WTC11 (cell line): ENCODE results near the gene EDC3. TPM values are rescaled to one million over a fixed set of nuclear protein-coding genes. Genes with fewer than 3 reads are reported as not detected.

Source experiments
- ATAC-seq: fragments of 200-7000 bp; cut with Tn5 transposase; 2 replicates; pipeline ENCODE4 v1.10.0; 2021; ENCODE audit warnings: mild to moderate bottlenecking, moderate library complexity
- CTCF ChIA-PET: fragments of 300-600 bp; sonication (Branson Sonifier 250); formaldehyde crosslinking; loops from one replicate; lab custom pipeline; 2021; ENCODE audit warnings: antibody characterized with exemption; lab: Charles Lee
- POLR2A ChIA-PET: fragments of 350-600 bp; sonication (Branson Sonifier 250); formaldehyde crosslinking; loops from one replicate; lab custom pipeline; 2021; ENCODE audit warnings: antibody characterized with exemption; lab: Charles Lee
- DNase-seq: peaks from one replicate; pipeline ENCODE4 v3.0.0; 2021; ENCODE audit warnings: low spot score
- H3K27ac Mint-ChIP-seq: 2 replicates; pipeline ENCODE4 v1.8.0; 2021; ENCODE audit warnings: mixed read lengths
- H3K27me3 Mint-ChIP-seq: 2 replicates; pipeline ENCODE4 v1.8.0; 2021; ENCODE audit warnings: low read depth, mild to moderate bottlenecking, moderate library complexity, mixed read lengths
- H3K36me3 Mint-ChIP-seq: 2 replicates; pipeline ENCODE4 v1.8.0; 2021; ENCODE audit warnings: mixed read lengths
- H3K4me1 Mint-ChIP-seq: 2 replicates; pipeline ENCODE4 v1.8.0; 2022; ENCODE audit warnings: mixed read lengths
- H3K4me3 Mint-ChIP-seq: 2 replicates; pipeline ENCODE4 v1.8.0; 2021; ENCODE audit warnings: mild to moderate bottlenecking, moderate library complexity, mixed read lengths
- H3K9me3 Mint-ChIP-seq: 2 replicates; pipeline ENCODE4 v1.8.0; 2021; ENCODE audit warnings: mixed read lengths
- CDX4 ChIP-seq: fragments of 250-450 bp; sonication (Bioruptor Pico); IDR thresholded peaks from 2 replicates; pipeline ENCODE4 v1.9.0; 2021; ENCODE audit warnings: moderate library complexity, mild to moderate bottlenecking, inconsistent platforms, borderline replicate concordance
- CREB1 ChIP-seq: sonication (generic); formaldehyde crosslinking; IDR thresholded peaks from 2 replicates; pipeline ENCODE4 v1.8.0; 2023; ENCODE audit warnings: mild to moderate bottlenecking, missing genetic modification reagents
- ELF4 ChIP-seq: sonication (generic); formaldehyde crosslinking; IDR thresholded peaks from 2 replicates; pipeline ENCODE4 v1.8.1; 2022; ENCODE audit warnings: low read depth, mild to moderate bottlenecking, moderate library complexity, missing genetic modification reagents
- FOXP4 ChIP-seq: sonication (generic); formaldehyde crosslinking; IDR thresholded peaks from 2 replicates; pipeline ENCODE4 v1.8.0; 2022; ENCODE audit warnings: mild to moderate bottlenecking, missing genetic modification reagents
- GTF2I ChIP-seq: fragments of 250-450 bp; sonication (Bioruptor Pico); conservative IDR thresholded peaks from 2 replicates; pipeline ENCODE4 v1.4.0; 2021; ENCODE audit warnings: mild to moderate bottlenecking
- HMGA2 ChIP-seq: fragments of 250-450 bp; sonication (Bioruptor Pico); IDR thresholded peaks from 2 replicates; pipeline ENCODE4 v1.4.0; 2021; ENCODE audit warnings: mild to moderate bottlenecking, moderate library complexity
- MYBL2 ChIP-seq: sonication (generic); formaldehyde crosslinking; IDR thresholded peaks from 2 replicates; pipeline ENCODE4 v1.8.1; 2023; ENCODE audit warnings: mild to moderate bottlenecking, moderate library complexity, missing genetic modification reagents
- TCF7 ChIP-seq: sonication (generic); formaldehyde crosslinking; IDR thresholded peaks from 2 replicates; pipeline ENCODE4 v1.8.0; 2022; ENCODE audit warnings: mild to moderate bottlenecking, low read depth, missing genetic modification reagents, moderate library complexity
- ZNF425 ChIP-seq: fragments of 250-450 bp; sonication (Bioruptor Pico); conservative IDR thresholded peaks from 2 replicates; pipeline ENCODE4 v1.9.0; 2021; ENCODE audit warnings: mild to moderate bottlenecking
- total RNA-seq: library from RNA; stranded (reverse); gene quantifications from 3 replicates; pipeline ENCODE4 v1.2.3, GENCODE V29; 2021
- TF ChIP-seq, protein P1 (sequence below): sonication (generic); formaldehyde crosslinking; IDR thresholded peaks from 2 replicates; pipeline ENCODE4 v1.8.0; 2022; ENCODE audit warnings: mild to moderate bottlenecking, missing genetic modification reagents
- TF ChIP-seq, protein P2 (sequence below): sonication (generic); formaldehyde crosslinking; IDR thresholded peaks from 2 replicates; pipeline ENCODE4 v1.8.0; 2022; ENCODE audit warnings: mild to moderate bottlenecking, missing genetic modification reagents
- TF ChIP-seq, protein P3 (sequence below): sonication (generic); formaldehyde crosslinking; IDR thresholded peaks from 2 replicates; pipeline ENCODE4 v1.8.0; 2023; ENCODE audit warnings: missing genetic modification reagents
- TF ChIP-seq, protein P4 (sequence below): fragments of 200-600 bp; IDR thresholded peaks from 2 replicates; pipeline ENCODE4 v1.8.0; 2022; ENCODE audit warnings: antibody characterized with exemption

Gene EDC3
- total RNA-seq, 1 experiment from 2014 or later: 54.7 TPM

- no peaks in the 10 kb centered on the region for H3K4me1 Mint-ChIP-seq
- ChIA-PET CTCF (interaction anchor here (0.6 kb wide), 1 partner anchor 16 kb away, joined by 3 read pairs; no protein-coding TSS in a partner anchor), POLR2A (no interaction called here)
These were observed 90.1 kb downstream of the EDC3 start for GRCh38 chr15:74605795-74606150.

More at GRCh38 chr15:74605795-74606150, 90.1 kb downstream of the EDC3 start:
- no peak overlapping the region for H3K27ac Mint-ChIP-seq
- ATAC-seq (no peak), DNase-seq (no peak)
- H3K36me3 Mint-ChIP-seq: no peaks in the 10 kb centered on the region
- H3K27me3 Mint-ChIP-seq: peaks cover 28% of the 10 kb centered on the region
- H3K9me3 Mint-ChIP-seq: no peaks in the 10 kb centered on the region
- no peak overlapping the region for H3K4me3 Mint-ChIP-seq
- TF ChIP-seq, protein P1, sequence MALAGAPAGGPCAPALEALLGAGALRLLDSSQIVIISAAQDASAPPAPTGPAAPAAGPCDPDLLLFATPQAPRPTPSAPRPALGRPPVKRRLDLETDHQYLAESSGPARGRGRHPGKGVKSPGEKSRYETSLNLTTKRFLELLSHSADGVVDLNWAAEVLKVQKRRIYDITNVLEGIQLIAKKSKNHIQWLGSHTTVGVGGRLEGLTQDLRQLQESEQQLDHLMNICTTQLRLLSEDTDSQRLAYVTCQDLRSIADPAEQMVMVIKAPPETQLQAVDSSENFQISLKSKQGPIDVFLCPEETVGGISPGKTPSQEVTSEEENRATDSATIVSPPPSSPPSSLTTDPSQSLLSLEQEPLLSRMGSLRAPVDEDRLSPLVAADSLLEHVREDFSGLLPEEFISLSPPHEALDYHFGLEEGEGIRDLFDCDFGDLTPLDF (CRISPR knock-in tag): no peak
- TF ChIP-seq ZNF425 (CRISPR knock-in tag): no peak
- no peak for TF ChIP-seq CREB1 (CRISPR knock-in tag)
- no peak for TF ChIP-seq TCF7 (CRISPR knock-in tag)
- TF ChIP-seq, protein P2, sequence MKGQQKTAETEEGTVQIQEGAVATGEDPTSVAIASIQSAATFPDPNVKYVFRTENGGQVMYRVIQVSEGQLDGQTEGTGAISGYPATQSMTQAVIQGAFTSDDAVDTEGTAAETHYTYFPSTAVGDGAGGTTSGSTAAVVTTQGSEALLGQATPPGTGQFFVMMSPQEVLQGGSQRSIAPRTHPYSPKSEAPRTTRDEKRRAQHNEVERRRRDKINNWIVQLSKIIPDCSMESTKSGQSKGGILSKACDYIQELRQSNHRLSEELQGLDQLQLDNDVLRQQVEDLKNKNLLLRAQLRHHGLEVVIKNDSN (CRISPR knock-in tag): no peak
- no peak for TF ChIP-seq ELF4 (CRISPR knock-in tag)
- TF ChIP-seq, protein P3, sequence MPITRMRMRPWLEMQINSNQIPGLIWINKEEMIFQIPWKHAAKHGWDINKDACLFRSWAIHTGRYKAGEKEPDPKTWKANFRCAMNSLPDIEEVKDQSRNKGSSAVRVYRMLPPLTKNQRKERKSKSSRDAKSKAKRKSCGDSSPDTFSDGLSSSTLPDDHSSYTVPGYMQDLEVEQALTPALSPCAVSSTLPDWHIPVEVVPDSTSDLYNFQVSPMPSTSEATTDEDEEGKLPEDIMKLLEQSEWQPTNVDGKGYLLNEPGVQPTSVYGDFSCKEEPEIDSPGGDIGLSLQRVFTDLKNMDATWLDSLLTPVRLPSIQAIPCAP (CRISPR knock-in tag): no peak
- TF ChIP-seq, protein P4, sequence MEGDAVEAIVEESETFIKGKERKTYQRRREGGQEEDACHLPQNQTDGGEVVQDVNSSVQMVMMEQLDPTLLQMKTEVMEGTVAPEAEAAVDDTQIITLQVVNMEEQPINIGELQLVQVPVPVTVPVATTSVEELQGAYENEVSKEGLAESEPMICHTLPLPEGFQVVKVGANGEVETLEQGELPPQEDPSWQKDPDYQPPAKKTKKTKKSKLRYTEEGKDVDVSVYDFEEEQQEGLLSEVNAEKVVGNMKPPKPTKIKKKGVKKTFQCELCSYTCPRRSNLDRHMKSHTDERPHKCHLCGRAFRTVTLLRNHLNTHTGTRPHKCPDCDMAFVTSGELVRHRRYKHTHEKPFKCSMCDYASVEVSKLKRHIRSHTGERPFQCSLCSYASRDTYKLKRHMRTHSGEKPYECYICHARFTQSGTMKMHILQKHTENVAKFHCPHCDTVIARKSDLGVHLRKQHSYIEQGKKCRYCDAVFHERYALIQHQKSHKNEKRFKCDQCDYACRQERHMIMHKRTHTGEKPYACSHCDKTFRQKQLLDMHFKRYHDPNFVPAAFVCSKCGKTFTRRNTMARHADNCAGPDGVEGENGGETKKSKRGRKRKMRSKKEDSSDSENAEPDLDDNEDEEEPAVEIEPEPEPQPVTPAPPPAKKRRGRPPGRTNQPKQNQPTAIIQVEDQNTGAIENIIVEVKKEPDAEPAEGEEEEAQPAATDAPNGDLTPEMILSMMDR: no peak
- no peak for TF ChIP-seq GTF2I (CRISPR knock-in tag)
- TF ChIP-seq FOXP4: no peak
- no peak for TF ChIP-seq MYBL2 (CRISPR knock-in tag)
- no peak for TF ChIP-seq HMGA2
- TF ChIP-seq CDX4 (CRISPR knock-in tag): no peak
